Skeletal muscle tissue (tissue), 4 donors: ENCODE data around the gene JAKMIP1. TPM values are rescaled to one million over a fixed set of nuclear protein-coding genes. Genes with fewer than 3 reads are reported as not detected.
"Not testable (repeated sequence)": the region's sequence is repeated elsewhere in the genome, so short reads cannot be mapped to it uniquely, and the experiment has no call there.

Experiments used
- H3K27ac ChIP-seq: one replicate; pipeline ENCODE4 v1.7.0; 2013; ENCODE audit warnings: mild to moderate bottlenecking, low read depth, low read length, inconsistent platforms
- H3K27me3 ChIP-seq, 3 donors: one replicate each; pipeline ENCODE4 v1.7.0; 2013; ENCODE audit warnings: low read length in 3 of 3; ENCODE audit not compliant: control insufficient read depth in 3 of 3, insufficient read depth in 3 of 3
- H3K36me3 ChIP-seq, 3 donors: one replicate each; pipeline ENCODE4 v1.7.0; 2013; ENCODE audit warnings: low read length in 3 of 3; ENCODE audit not compliant: control insufficient read depth in 3 of 3, insufficient read depth in 3 of 3
- H3K4me1 ChIP-seq, 3 donors: one replicate each; pipeline ENCODE4 v1.7.0; 2013; ENCODE audit warnings: low read length in 3 of 3, mild to moderate bottlenecking in 3 of 3; ENCODE audit not compliant: control insufficient read depth in 3 of 3, insufficient read depth in 3 of 3
- H3K4me3 ChIP-seq, 3 donors: one replicate each; pipeline ENCODE4 v1.7.0; 2013; ENCODE audit warnings: low read length in 3 of 3
- H3K9ac ChIP-seq, 3 donors: one replicate each; pipeline ENCODE4 v1.7.0; 2013; ENCODE audit warnings: low read length in 3 of 3, mild to moderate bottlenecking in 3 of 3, moderate library complexity in 2 of 3, low read depth in 1 of 3
- H3K9me3 ChIP-seq, 3 donors: one replicate each; pipeline ENCODE4 v1.7.0; 2013; ENCODE audit warnings: low read length in 3 of 3; ENCODE audit not compliant: control insufficient read depth in 3 of 3
- total RNA-seq: library from RNA; depleted of rRNA; stranded (reverse); fragments of >200 nt; gene quantifications from one replicate; pipeline ENCODE4 v1.2.3, GENCODE V29; 2014
- donor health status: Osteomylitis.

The JAKMIP1 gene
- total RNA-seq, 1 donor from 2014 or later, result not detected

- Histone ChIP-seq H3K9ac (no peak overlapping the region), H3K27me3 (peaks cover 14 to 45% (median 26%) of the 10 kb centered on the region in 3 donors), H3K27ac (no peak overlapping the region), H3K9me3 (no peaks in the 10 kb centered on the region), H3K36me3 (no peaks in the 10 kb centered on the region), H3K4me1 (no peaks in the 10 kb centered on the region), H3K4me3 (no peak overlapping the region)
Observed at GRCh38 chr4:5995901-5996623, 204.3 kb downstream of the JAKMIP1 start.

- no peak overlapping the region for H3K27ac ChIP-seq
- no peak overlapping the region for H3K9ac ChIP-seq
- peaks cover 5 to 45% (median 22%) of the 10 kb centered on the region in 3 donors for H3K27me3 ChIP-seq
- no peaks in the 10 kb centered on the region for H3K9me3 ChIP-seq
- no peaks in the 10 kb centered on the region for H3K4me1 ChIP-seq
- no peaks in the 10 kb centered on the region for H3K36me3 ChIP-seq
- no peak overlapping the region for H3K4me3 ChIP-seq
Observed at GRCh38 chr4:5993876-5994811, 206.2 kb downstream of the JAKMIP1 start.

GRCh38 chr4:5993346-5993745 is 207.0 kb downstream of the JAKMIP1 start:
- peaks cover 3 to 38% (median 16%) of the 10 kb centered on the region in 3 donors for H3K27me3 ChIP-seq
- not testable (repeated sequence) for H3K4me3 ChIP-seq, H3K9me3 ChIP-seq, H3K9ac ChIP-seq, H3K36me3 ChIP-seq, H3K27ac ChIP-seq, H3K4me1 ChIP-seq

- Histone ChIP-seq H3K27ac (no peak overlapping the region), H3K4me1 (no peaks in the 10 kb centered on the region), H3K27me3 (peaks cover 3 to 38% (median 14%) of the 10 kb centered on the region in 3 donors), H3K4me3 (no peak overlapping the region), H3K9me3 (no peaks in the 10 kb centered on the region), H3K36me3 (no peaks in the 10 kb centered on the region), H3K9ac (no peak overlapping the region)
Observed at GRCh38 chr4:5992828-5993321, 207.5 kb downstream of the JAKMIP1 start.

GRCh38 chr4:5992171-5992827 is 208.1 kb downstream of the JAKMIP1 start:
- Histone ChIP-seq H3K27ac (no peak overlapping the region), H3K36me3 (no peaks in the 10 kb centered on the region), H3K9me3 (no peaks in the 10 kb centered on the region), H3K9ac (no peak overlapping the region), H3K27me3 (peaks cover 3 to 38% (median 14%) of the 10 kb centered on the region in 3 donors), H3K4me1 (no peaks in the 10 kb centered on the region), H3K4me3 (no peak overlapping the region)

GRCh38 chr4:5991405-5991804 is 208.9 kb downstream of the JAKMIP1 start:
- Histone ChIP-seq H3K4me1 (no peaks in the 10 kb centered on the region), H3K4me3 (no peak overlapping the region), H3K27ac (no peak overlapping the region), H3K36me3 (no peaks in the 10 kb centered on the region), H3K9ac (no peak overlapping the region), H3K9me3 (no peaks in the 10 kb centered on the region), H3K27me3 (peaks cover 3 to 38% (median 14%) of the 10 kb centered on the region in 3 donors)

- peaks cover 3 to 35% (median 12%) of the 10 kb centered on the region in 3 donors for H3K27me3 ChIP-seq
- H3K27ac ChIP-seq, result no peak overlapping the region
- no peaks in the 10 kb centered on the region for H3K9me3 ChIP-seq
- H3K36me3 ChIP-seq, result no peaks in the 10 kb centered on the region
- H3K4me1 ChIP-seq, result no peaks in the 10 kb centered on the region
- no peak overlapping the region for H3K9ac ChIP-seq
- no peak overlapping the region for H3K4me3 ChIP-seq
Observed at GRCh38 chr4:5990446-5991160, 209.7 kb downstream of the JAKMIP1 start.

- H3K4me1 ChIP-seq, result no peaks in the 10 kb centered on the region
- H3K9me3 ChIP-seq, result no peaks in the 10 kb centered on the region
- peaks cover 3 to 28% (median 12%) of the 10 kb centered on the region in 3 donors for H3K27me3 ChIP-seq
- H3K27ac ChIP-seq, result no peak overlapping the region
- no peak overlapping the region for H3K4me3 ChIP-seq
- no peak overlapping the region for H3K9ac ChIP-seq
- no peaks in the 10 kb centered on the region for H3K36me3 ChIP-seq
Observed at GRCh38 chr4:5989236-5990225, 210.8 kb downstream of the JAKMIP1 start.
